Skeletal muscle tissue (tissue), 4 donors: Measurements from ENCODE around the gene AJAP1. TPM values are rescaled to one million over a fixed set of nuclear protein-coding genes. Genes with fewer than 3 reads are reported as not detected.
"Not testable (repeated sequence)": the region's sequence is repeated elsewhere in the genome, so short reads cannot be mapped to it uniquely, and the experiment has no call there.

ENCODE experiments used
- H3K27ac ChIP-seq: one replicate; pipeline ENCODE4 v1.7.0; 2013; ENCODE audit warnings: mild to moderate bottlenecking, low read depth, low read length, inconsistent platforms
- H3K27me3 ChIP-seq, 3 donors: one replicate each; pipeline ENCODE4 v1.7.0; 2013; ENCODE audit warnings: low read length in 3 of 3; ENCODE audit not compliant: control insufficient read depth in 3 of 3, insufficient read depth in 3 of 3
- H3K36me3 ChIP-seq, 3 donors: one replicate each; pipeline ENCODE4 v1.7.0; 2013; ENCODE audit warnings: low read length in 3 of 3; ENCODE audit not compliant: control insufficient read depth in 3 of 3, insufficient read depth in 3 of 3
- H3K4me1 ChIP-seq, 3 donors: one replicate each; pipeline ENCODE4 v1.7.0; 2013; ENCODE audit warnings: low read length in 3 of 3, mild to moderate bottlenecking in 3 of 3; ENCODE audit not compliant: control insufficient read depth in 3 of 3, insufficient read depth in 3 of 3
- H3K4me3 ChIP-seq, 3 donors: one replicate each; pipeline ENCODE4 v1.7.0; 2013; ENCODE audit warnings: low read length in 3 of 3
- H3K9ac ChIP-seq, 3 donors: one replicate each; pipeline ENCODE4 v1.7.0; 2013; ENCODE audit warnings: low read length in 3 of 3, mild to moderate bottlenecking in 3 of 3, moderate library complexity in 2 of 3, low read depth in 1 of 3
- H3K9me3 ChIP-seq, 3 donors: one replicate each; pipeline ENCODE4 v1.7.0; 2013; ENCODE audit warnings: low read length in 3 of 3; ENCODE audit not compliant: control insufficient read depth in 3 of 3
- total RNA-seq: library from RNA; depleted of rRNA; stranded (reverse); fragments of >200 nt; gene quantifications from one replicate; pipeline ENCODE4 v1.2.3, GENCODE V29; 2014
- donor health status: Osteomylitis.

The AJAP1 gene
- total RNA-seq, 1 donor from 2014 or later = 0.52 TPM

- peaks cover 0 to 14% (median 5%) of the 10 kb centered on the region in 3 donors for H3K27me3 ChIP-seq
- no peak overlapping the region for H3K4me3 ChIP-seq
- H3K4me1 ChIP-seq = no peaks in the 10 kb centered on the region
- H3K36me3 ChIP-seq = no peaks in the 10 kb centered on the region
- H3K9me3 ChIP-seq = no peaks in the 10 kb centered on the region
- H3K9ac ChIP-seq = no peak overlapping the region
- H3K27ac ChIP-seq = no peak overlapping the region
These were observed 37.5 kb upstream of the AJAP1 start for GRCh38 chr1:4616831-4617465.

- H3K9me3 ChIP-seq = no peaks in the 10 kb centered on the region
- H3K27ac ChIP-seq = no peak overlapping the region
- no peak overlapping the region for H3K9ac ChIP-seq
- H3K27me3 ChIP-seq = peaks cover 0 to 14% (median 5%) of the 10 kb centered on the region in 3 donors
- H3K36me3 ChIP-seq = no peaks in the 10 kb centered on the region
- no peak overlapping the region for H3K4me3 ChIP-seq
- no peaks in the 10 kb centered on the region for H3K4me1 ChIP-seq
These were observed 36.9 kb upstream of the AJAP1 start for GRCh38 chr1:4617506-4617905.

GRCh38 chr1:4618827-4619226 is 35.6 kb upstream of the AJAP1 start:
- not testable (repeated sequence) for H3K4me3 ChIP-seq, H3K9ac ChIP-seq, H3K4me1 ChIP-seq, H3K9me3 ChIP-seq, H3K27ac ChIP-seq, H3K36me3 ChIP-seq
- H3K27me3 ChIP-seq = peaks cover 3 to 17% (median 11%) of the 10 kb centered on the region in 3 donors

GRCh38 chr1:4621646-4622045 is 32.8 kb upstream of the AJAP1 start:
- no peak overlapping the region for H3K27ac ChIP-seq
- H3K9me3 ChIP-seq = no peaks in the 10 kb centered on the region
- no peaks in the 10 kb centered on the region for H3K4me1 ChIP-seq
- H3K9ac ChIP-seq = no peak overlapping the region
- no peaks in the 10 kb centered on the region for H3K36me3 ChIP-seq
- peaks cover 3 to 11% (median 5%) of the 10 kb centered on the region in 3 donors for H3K27me3 ChIP-seq
- H3K4me3 ChIP-seq = no peak overlapping the region

- H3K4me3 ChIP-seq = no peak overlapping the region
These were observed 31.6 kb upstream of the AJAP1 start for GRCh38 chr1:4622821-4623220.

GRCh38 chr1:4624141-4624715 is 30.2 kb upstream of the AJAP1 start:
- Histone ChIP-seq H3K27ac (no peak overlapping the region), H3K36me3 (no peaks in the 10 kb centered on the region), H3K4me1 (no peaks in the 10 kb centered on the region), H3K9ac (no peak overlapping the region), H3K27me3 (peaks cover 3 to 11% (median 5%) of the 10 kb centered on the region in 3 donors), H3K4me3 (no peak overlapping the region), H3K9me3 (no peaks in the 10 kb centered on the region)

More at GRCh38 chr1:4622821-4623220, 31.6 kb upstream of the AJAP1 start:
- no peak overlapping the region for H3K9ac ChIP-seq
- H3K4me1 ChIP-seq = no peaks in the 10 kb centered on the region
- H3K36me3 ChIP-seq = no peaks in the 10 kb centered on the region
- H3K27me3 ChIP-seq = peaks cover 3 to 11% (median 5%) of the 10 kb centered on the region in 3 donors
- H3K9me3 ChIP-seq = no peaks in the 10 kb centered on the region
- no peak overlapping the region for H3K27ac ChIP-seq

- Histone ChIP-seq H3K9ac (no peak overlapping the region), H3K27ac (no peak overlapping the region), H3K36me3 (no peaks in the 10 kb centered on the region), H3K27me3 (peaks cover 3 to 11% (median 5%) of the 10 kb centered on the region in 3 donors), H3K4me3 (no peak overlapping the region), H3K4me1 (no peaks in the 10 kb centered on the region), H3K9me3 (no peaks in the 10 kb centered on the region)
These were observed 29.6 kb upstream of the AJAP1 start for GRCh38 chr1:4624801-4625200.

- H3K4me1 ChIP-seq = no peaks in the 10 kb centered on the region
- H3K4me3 ChIP-seq = no peak overlapping the region
- H3K9ac ChIP-seq = no peak overlapping the region
- no peak overlapping the region for H3K27ac ChIP-seq
- no peaks in the 10 kb centered on the region for H3K9me3 ChIP-seq
- H3K27me3 ChIP-seq = peaks cover 3 to 11% (median 5%) of the 10 kb centered on the region in 3 donors
- H3K36me3 ChIP-seq = no peaks in the 10 kb centered on the region
These were observed 28.3 kb upstream of the AJAP1 start for GRCh38 chr1:4626061-4626460.

- Histone ChIP-seq H3K9ac (no peak overlapping the region), H3K36me3 (no peaks in the 10 kb centered on the region), H3K4me1 (no peaks in the 10 kb centered on the region), H3K4me3 (no peak overlapping the region), H3K9me3 (no peaks in the 10 kb centered on the region), H3K27ac (no peak overlapping the region), H3K27me3 (peaks cover 3 to 12% (median 5%) of the 10 kb centered on the region in 3 donors)
These were observed 27.7 kb upstream of the AJAP1 start for GRCh38 chr1:4626560-4627319.

- Histone ChIP-seq H3K4me1 (no peaks in the 10 kb centered on the region), H3K9ac (no peak overlapping the region), H3K27ac (no peak overlapping the region), H3K9me3 (no peaks in the 10 kb centered on the region), H3K36me3 (no peaks in the 10 kb centered on the region), H3K4me3 (no peak overlapping the region), H3K27me3 (peaks cover 3 to 18% (median 8%) of the 10 kb centered on the region in 3 donors)
These were observed 27.1 kb upstream of the AJAP1 start for GRCh38 chr1:4627353-4627752.
